HG03378 (cell line): ENCODE data around the gene RBM5.
A peak's percentile ranks its signal among the peaks of the same experiment; 100 is the strongest.

Experiments used
- ATAC-seq: cut with Tn5 transposase; IDR thresholded peaks from one replicate; pipeline ENCODE4 v1.9.1; 2021; ENCODE audit warnings: mild to moderate bottlenecking, moderate library complexity; ENCODE audit not compliant: unreplicated experiment

Gene RBM5

GRCh38 chr3:50121072-50122032 is 32.6 kb downstream of the RBM5 start:
- peak; percentile 66 for ATAC-seq

GRCh38 chr3:50122071-50122470 is 33.4 kb downstream of the RBM5 start:
- no peak for ATAC-seq

- ATAC-seq: no peak
Measured at GRCh38 chr3:50122661-50123391, 34.1 kb downstream of the RBM5 start.

- no peak for ATAC-seq
Measured at GRCh38 chr3:50123394-50124051, 34.8 kb downstream of the RBM5 start.

GRCh38 chr3:50124052-50124799 is 35.5 kb downstream of the RBM5 start:
- no peak for ATAC-seq

GRCh38 chr3:50124800-50125178 is 36.1 kb downstream of the RBM5 start:
- no peak for ATAC-seq

GRCh38 chr3:50125541-50126286 is 37.0 kb downstream of the RBM5 start:
- ATAC-seq: no peak

GRCh38 chr3:50126287-50127211 is 37.8 kb downstream of the RBM5 start:
- no peak for ATAC-seq

- no peak for ATAC-seq
Measured at GRCh38 chr3:50127251-50127691, 38.6 kb downstream of the RBM5 start.

- no peak for ATAC-seq
Measured at GRCh38 chr3:50128001-50128400, 39.3 kb downstream of the RBM5 start.

- no peak for ATAC-seq
Measured at GRCh38 chr3:50130436-50130835, 41.7 kb downstream of the RBM5 start.

GRCh38 chr3:50132421-50133282 is 43.9 kb downstream of the RBM5 start:
- ATAC-seq: no peak

GRCh38 chr3:50133283-50133615 is 44.5 kb downstream of the RBM5 start:
- no peak for ATAC-seq

GRCh38 chr3:50134367-50134766 is 45.6 kb downstream of the RBM5 start:
- no peak for ATAC-seq

- ATAC-seq: no peak
Measured at GRCh38 chr3:50135964-50136363, 47.2 kb downstream of the RBM5 start.

GRCh38 chr3:50136714-50137405 is 48.1 kb downstream of the RBM5 start:
- ATAC-seq: no peak

GRCh38 chr3:50137531-50137930 is 48.8 kb downstream of the RBM5 start:
- no peak for ATAC-seq
